HTERT RPE-1 (cell line): ENCODE results near the gene GPS1.

Source experiments
- in situ Hi-C: fragments of 300-500 bp; cut with MboI; formaldehyde crosslinking; loops from 4 replicates; pipeline ENCODE4 v1.14.3; 2020; ENCODE audit warnings: low sequenced_read_pairs

Gene GPS1

GRCh38 chr17:82087961-82088837, 36.5 kb downstream of the GPS1 start:
- in situ Hi-C loops, result no loop called here

GRCh38 chr17:82088838-82089722, 37.4 kb downstream of the GPS1 start:
- in situ Hi-C loops, result no loop called here

- in situ Hi-C loops, result no loop called here
These were observed 38.2 kb downstream of the GPS1 start for GRCh38 chr17:82089723-82090548.

GRCh38 chr17:82090549-82091263, 39.0 kb downstream of the GPS1 start:
- in situ Hi-C loops, result no loop called here

- in situ Hi-C loops, result no loop called here
These were observed 39.8 kb downstream of the GPS1 start for GRCh38 chr17:82091264-82092066.

GRCh38 chr17:82092094-82092586, 40.4 kb downstream of the GPS1 start:
- in situ Hi-C loops, result no loop called here

- in situ Hi-C loops, result no loop called here
These were observed 40.9 kb downstream of the GPS1 start for GRCh38 chr17:82092628-82092994.

GRCh38 chr17:82092995-82093751, 41.5 kb downstream of the GPS1 start:
- in situ Hi-C loops, result no loop called here

GRCh38 chr17:82094931-82095776, 43.5 kb downstream of the GPS1 start:
- in situ Hi-C loops, result no loop called here

- in situ Hi-C loops, result no loop called here
These were observed 44.3 kb downstream of the GPS1 start for GRCh38 chr17:82095777-82096708.

GRCh38 chr17:82096709-82097183, 45.0 kb downstream of the GPS1 start:
- in situ Hi-C loops, result no loop called here

- in situ Hi-C loops, result no loop called here
These were observed 45.7 kb downstream of the GPS1 start for GRCh38 chr17:82097184-82097918.

GRCh38 chr17:82097919-82098168, 46.1 kb downstream of the GPS1 start:
- in situ Hi-C loops, result no loop called here

- in situ Hi-C loops, result no loop called here
These were observed 46.7 kb downstream of the GPS1 start, which contains the start of gene FASN for GRCh38 chr17:82098169-82098938. Gene FASN (minus strand): TSS chr17:82098236. CDS start chr17:82096445, 1,791 bp downstream.
